HL-60 (cell line): Measurements from ENCODE around the gene LSM2.
A peak's percentile ranks its signal among the peaks of the same experiment; 100 is the strongest.

Experiments used
- DNase-seq, 2 experiments: peaks; one replicate each; pipeline ENCODE4 v3.0.0-alpha.2; 2010 to 2020; ENCODE audit warnings: low read depth in 1 of 2, low spot score in 1 of 2
- H3K27ac ChIP-seq: fragments of 250-450 bp; sonication (Bioruptor Pico); replicated peaks from 2 replicates; pipeline ENCODE4 v1.5.1; 2020; ENCODE audit warnings: mild to moderate bottlenecking, moderate library complexity
- H3K27me3 ChIP-seq: fragments of 250-450 bp; sonication (Bioruptor Pico); 2 replicates; pipeline ENCODE4 v1.5.1; 2021; ENCODE audit warnings: mild to moderate bottlenecking, moderate library complexity; ENCODE audit not compliant: insufficient read depth, poor library complexity, severe bottlenecking
- H3K4me3 ChIP-seq: replicated peaks from 2 replicates; pipeline ENCODE4 v1.5.1; 2011; ENCODE audit warnings: mild to moderate bottlenecking, control low read depth, low read length; ENCODE audit not compliant: insufficient read depth
- GABPA ChIP-seq: IDR thresholded peaks from 2 replicates; pipeline ENCODE4 v1.6.1; 2012; ENCODE audit warnings: low read depth
- POLR2AphosphoS5 ChIP-seq: IDR thresholded peaks from 2 replicates; pipeline ENCODE4 v1.6.1; 2012; ENCODE audit warnings: low read depth
- SPI1 ChIP-seq: IDR thresholded peaks from 2 replicates; pipeline ENCODE4 v1.6.1; 2012; ENCODE audit warnings: low read depth, mild to moderate bottlenecking, borderline replicate concordance
- TF ChIP-seq, protein P1 (sequence below): IDR thresholded peaks from 2 replicates; pipeline ENCODE4 v1.6.1; 2012; ENCODE audit warnings: low read depth; ENCODE audit not compliant: insufficient replicate concordance
- TF ChIP-seq, protein P2 (sequence below): IDR thresholded peaks from one replicate; pipeline ENCODE4 v1.5.1; 2011; ENCODE audit warnings: low read length, control low read depth, inconsistent platforms; ENCODE audit not compliant: insufficient read depth

The LSM2 gene

DNA sequence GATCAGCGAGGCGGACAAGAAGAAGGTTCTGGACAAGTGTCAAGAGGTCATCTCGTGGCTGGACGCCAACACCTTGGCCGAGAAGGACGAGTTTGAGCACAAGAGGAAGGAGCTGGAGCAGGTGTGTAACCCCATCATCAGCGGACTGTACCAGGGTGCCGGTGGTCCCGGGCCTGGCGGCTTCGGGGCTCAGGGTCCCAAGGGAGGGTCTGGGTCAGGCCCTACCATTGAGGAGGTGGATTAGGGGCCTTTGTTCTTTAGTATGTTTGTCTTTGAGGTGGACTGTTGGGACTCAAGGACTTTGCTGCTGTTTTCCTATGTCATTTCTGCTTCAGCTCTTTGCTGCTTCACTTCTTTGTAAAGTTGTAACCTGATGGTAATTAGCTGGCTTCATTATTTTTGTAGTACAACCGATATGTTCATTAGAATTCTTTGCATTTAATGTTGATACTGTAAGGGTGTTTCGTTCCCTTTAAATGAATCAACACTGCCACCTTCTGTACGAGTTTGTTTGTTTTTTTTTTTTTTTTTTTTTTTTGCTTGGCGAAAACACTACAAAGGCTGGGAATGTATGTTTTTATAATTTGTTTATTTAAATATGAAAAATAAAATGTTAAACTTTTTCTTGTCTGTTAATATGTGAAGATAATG lies 23.0 kb upstream of the LSM2 start:
- no peak for DNase-seq
- no peaks in the 10 kb centered on the region for H3K27me3 ChIP-seq
- TF ChIP-seq, protein P1, sequence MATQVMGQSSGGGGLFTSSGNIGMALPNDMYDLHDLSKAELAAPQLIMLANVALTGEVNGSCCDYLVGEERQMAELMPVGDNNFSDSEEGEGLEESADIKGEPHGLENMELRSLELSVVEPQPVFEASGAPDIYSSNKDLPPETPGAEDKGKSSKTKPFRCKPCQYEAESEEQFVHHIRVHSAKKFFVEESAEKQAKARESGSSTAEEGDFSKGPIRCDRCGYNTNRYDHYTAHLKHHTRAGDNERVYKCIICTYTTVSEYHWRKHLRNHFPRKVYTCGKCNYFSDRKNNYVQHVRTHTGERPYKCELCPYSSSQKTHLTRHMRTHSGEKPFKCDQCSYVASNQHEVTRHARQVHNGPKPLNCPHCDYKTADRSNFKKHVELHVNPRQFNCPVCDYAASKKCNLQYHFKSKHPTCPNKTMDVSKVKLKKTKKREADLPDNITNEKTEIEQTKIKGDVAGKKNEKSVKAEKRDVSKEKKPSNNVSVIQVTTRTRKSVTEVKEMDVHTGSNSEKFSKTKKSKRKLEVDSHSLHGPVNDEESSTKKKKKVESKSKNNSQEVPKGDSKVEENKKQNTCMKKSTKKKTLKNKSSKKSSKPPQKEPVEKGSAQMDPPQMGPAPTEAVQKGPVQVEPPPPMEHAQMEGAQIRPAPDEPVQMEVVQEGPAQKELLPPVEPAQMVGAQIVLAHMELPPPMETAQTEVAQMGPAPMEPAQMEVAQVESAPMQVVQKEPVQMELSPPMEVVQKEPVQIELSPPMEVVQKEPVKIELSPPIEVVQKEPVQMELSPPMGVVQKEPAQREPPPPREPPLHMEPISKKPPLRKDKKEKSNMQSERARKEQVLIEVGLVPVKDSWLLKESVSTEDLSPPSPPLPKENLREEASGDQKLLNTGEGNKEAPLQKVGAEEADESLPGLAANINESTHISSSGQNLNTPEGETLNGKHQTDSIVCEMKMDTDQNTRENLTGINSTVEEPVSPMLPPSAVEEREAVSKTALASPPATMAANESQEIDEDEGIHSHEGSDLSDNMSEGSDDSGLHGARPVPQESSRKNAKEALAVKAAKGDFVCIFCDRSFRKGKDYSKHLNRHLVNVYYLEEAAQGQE: no peak
- TF ChIP-seq POLR2AphosphoS5 (no peak), GABPA (no peak), SPI1 (no peak)
- TF ChIP-seq, protein P2, sequence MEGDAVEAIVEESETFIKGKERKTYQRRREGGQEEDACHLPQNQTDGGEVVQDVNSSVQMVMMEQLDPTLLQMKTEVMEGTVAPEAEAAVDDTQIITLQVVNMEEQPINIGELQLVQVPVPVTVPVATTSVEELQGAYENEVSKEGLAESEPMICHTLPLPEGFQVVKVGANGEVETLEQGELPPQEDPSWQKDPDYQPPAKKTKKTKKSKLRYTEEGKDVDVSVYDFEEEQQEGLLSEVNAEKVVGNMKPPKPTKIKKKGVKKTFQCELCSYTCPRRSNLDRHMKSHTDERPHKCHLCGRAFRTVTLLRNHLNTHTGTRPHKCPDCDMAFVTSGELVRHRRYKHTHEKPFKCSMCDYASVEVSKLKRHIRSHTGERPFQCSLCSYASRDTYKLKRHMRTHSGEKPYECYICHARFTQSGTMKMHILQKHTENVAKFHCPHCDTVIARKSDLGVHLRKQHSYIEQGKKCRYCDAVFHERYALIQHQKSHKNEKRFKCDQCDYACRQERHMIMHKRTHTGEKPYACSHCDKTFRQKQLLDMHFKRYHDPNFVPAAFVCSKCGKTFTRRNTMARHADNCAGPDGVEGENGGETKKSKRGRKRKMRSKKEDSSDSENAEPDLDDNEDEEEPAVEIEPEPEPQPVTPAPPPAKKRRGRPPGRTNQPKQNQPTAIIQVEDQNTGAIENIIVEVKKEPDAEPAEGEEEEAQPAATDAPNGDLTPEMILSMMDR: no peak
- H3K4me3 ChIP-seq: peak overlapping the region; percentile 72
- peak overlapping the region; percentile 60 for H3K27ac ChIP-seq

DNA sequence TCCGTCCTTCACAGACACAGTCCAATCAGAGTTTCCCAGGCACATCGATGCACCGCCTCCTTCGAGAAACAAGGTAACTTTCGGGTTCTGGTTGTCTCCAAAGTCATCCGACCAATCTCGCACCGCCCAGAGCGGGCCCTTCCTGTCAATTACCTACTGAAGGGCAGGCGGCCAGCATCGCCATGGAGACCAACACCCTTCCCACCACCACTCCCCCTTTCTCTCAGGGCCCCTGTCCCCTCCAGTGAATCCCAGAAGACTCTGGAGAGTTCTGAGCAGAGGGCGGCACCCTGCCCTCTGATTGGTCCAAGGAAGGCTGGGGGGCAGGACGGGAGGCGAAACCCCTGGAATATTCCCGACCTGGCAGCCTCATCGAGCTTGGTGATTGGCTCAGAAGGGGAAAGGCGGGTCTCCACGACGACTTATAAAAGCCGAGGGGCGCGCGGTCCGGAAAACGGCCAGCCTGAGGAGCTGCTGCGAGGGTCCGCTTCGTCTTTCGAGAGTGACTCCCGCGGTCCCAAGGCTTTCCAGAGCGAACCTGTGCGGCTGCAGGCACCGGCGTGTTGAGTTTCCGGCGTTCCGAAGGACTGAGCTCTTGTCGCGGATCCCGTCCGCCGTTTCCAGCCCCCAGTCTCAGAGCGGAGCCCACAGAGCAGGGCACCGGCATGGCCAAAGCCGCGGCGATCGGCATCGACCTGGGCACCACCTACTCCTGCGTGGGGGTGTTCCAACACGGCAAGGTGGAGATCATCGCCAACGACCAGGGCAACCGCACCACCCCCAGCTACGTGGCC lies 20.7 kb upstream of the LSM2 start, which contains the start of gene HSPA1B:
TSS of gene HSPA1B (plus strand) at position 453 of the 794 bp plus-strand sequence. CDS start at position 666, 213 bp downstream.
- peak; percentile 98 to 99 for DNase-seq
- no peak for TF ChIP-seq SPI1
- TF ChIP-seq, protein P1: peak; percentile 22
- peak; percentile 92 for TF ChIP-seq POLR2AphosphoS5
- peak within 1 kb of the TSS; percentile 87 for H3K27ac ChIP-seq
- peak within 1 kb of the TSS; percentile 71 for H3K4me3 ChIP-seq
- no peaks in the 10 kb centered on the region for H3K27me3 ChIP-seq

DNA sequence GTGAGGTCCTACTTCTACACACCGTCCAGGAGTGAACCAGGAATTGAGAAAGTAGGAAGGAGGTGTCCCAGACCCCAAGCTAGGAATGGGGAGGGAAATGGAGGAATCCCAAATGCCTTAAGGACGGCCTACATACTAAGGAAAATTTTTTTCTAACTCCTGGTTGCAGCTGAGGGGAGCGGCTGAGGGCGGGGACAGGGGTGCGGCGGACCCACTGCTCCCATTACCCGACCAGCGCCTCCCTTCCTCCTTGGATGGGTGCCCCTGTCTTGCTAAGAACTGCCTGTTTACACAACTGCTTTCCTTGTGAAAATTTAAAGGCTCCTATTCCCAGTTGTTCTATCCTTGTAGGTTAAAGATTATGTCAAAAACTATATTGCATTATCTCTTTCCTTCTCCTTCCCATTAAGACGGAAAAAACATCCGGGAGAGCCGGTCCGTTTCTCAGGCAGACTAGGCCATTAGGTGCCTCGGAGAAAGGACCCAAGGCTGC lies 20.1 kb upstream of the LSM2 start:
- H3K4me3 ChIP-seq: peak overlapping the region; percentile 71
- peak overlapping the region; percentile 87 for H3K27ac ChIP-seq
- DNase-seq: peak in 1 of 2 experiments; percentile 77
- TF ChIP-seq, protein P1: no peak
- no peak for TF ChIP-seq SPI1
- no peak; the same call in 1 of the 2 replicates for TF ChIP-seq POLR2AphosphoS5
- TF ChIP-seq, protein P2: no peak
- no peak for TF ChIP-seq GABPA
- H3K27me3 ChIP-seq: no peaks in the 10 kb centered on the region
